TTC549 (cell line): Measurements from ENCODE around the gene ULK4.
"Not testable (repeated sequence)": the region's sequence is repeated elsewhere in the genome, so short reads cannot be mapped to it uniquely, and the experiment has no call there.

Experiments
- FAIRE-seq: peaks from 2 replicates; lab custom pipeline; 2012; peaks lifted over from hg19 to GRCh38; lab: Jason Lieb, UNC

The ULK4 gene

GRCh38 chr3:41488501-41488900, 473.4 kb downstream of the ULK4 start:
- no peak for FAIRE-seq

GRCh38 chr3:41485484-41485883, 476.4 kb downstream of the ULK4 start:
- no peak for FAIRE-seq

- no peak for FAIRE-seq
Measured at GRCh38 chr3:41482134-41482533, 479.8 kb downstream of the ULK4 start.

GRCh38 chr3:41478278-41478677, 483.6 kb downstream of the ULK4 start:
- FAIRE-seq: no peak

- FAIRE-seq: no peak
Measured at GRCh38 chr3:41477399-41478014, 484.4 kb downstream of the ULK4 start.

- FAIRE-seq: no peak
Measured at GRCh38 chr3:41469083-41469482, 492.8 kb downstream of the ULK4 start.

- FAIRE-seq: no peak
Measured at GRCh38 chr3:41467481-41467880, 494.4 kb downstream of the ULK4 start.

- no peak for FAIRE-seq
Measured at GRCh38 chr3:41464858-41465257, 497.0 kb downstream of the ULK4 start.

GRCh38 chr3:41464401-41464800, 497.5 kb downstream of the ULK4 start:
- FAIRE-seq: no peak

- no peak for FAIRE-seq
Measured at GRCh38 chr3:41462103-41462691, 499.7 kb downstream of the ULK4 start.

- no peak for FAIRE-seq
Measured at GRCh38 chr3:41460736-41461135, 501.2 kb downstream of the ULK4 start.

- no peak for FAIRE-seq
Measured at GRCh38 chr3:41457176-41457575, 504.7 kb downstream of the ULK4 start.

- FAIRE-seq: no peak
Measured at GRCh38 chr3:41456162-41456561, 505.7 kb downstream of the ULK4 start.

GRCh38 chr3:41453618-41454017, 508.3 kb downstream of the ULK4 start:
- not testable (repeated sequence) for FAIRE-seq

- FAIRE-seq: no peak
Measured at GRCh38 chr3:41450416-41451231, 511.3 kb downstream of the ULK4 start.

GRCh38 chr3:41448396-41448795, 513.5 kb downstream of the ULK4 start:
- FAIRE-seq: no peak

- FAIRE-seq: no peak
Measured at GRCh38 chr3:41447701-41448100, 514.2 kb downstream of the ULK4 start.

- FAIRE-seq: not testable (repeated sequence)
Measured at GRCh38 chr3:41446316-41446715, 515.6 kb downstream of the ULK4 start.

GRCh38 chr3:41441568-41441967, 520.3 kb downstream of the ULK4 start:
- no peak for FAIRE-seq

GRCh38 chr3:41441139-41441538, 520.8 kb downstream of the ULK4 start:
- no peak for FAIRE-seq

- no peak for FAIRE-seq
Measured at GRCh38 chr3:41436983-41437382, 524.9 kb downstream of the ULK4 start.

- no peak for FAIRE-seq
Measured at GRCh38 chr3:41434781-41435180, 527.1 kb downstream of the ULK4 start.

- no peak for FAIRE-seq
Measured at GRCh38 chr3:41431386-41431785, 530.5 kb downstream of the ULK4 start.

- FAIRE-seq: no peak
Measured at GRCh38 chr3:41430886-41431285, 531.0 kb downstream of the ULK4 start.
